ENCODE results near the gene STUM. TPM values are rescaled to one million over a fixed set of nuclear protein-coding genes. Genes with fewer than 3 reads are reported as not detected.

Gene STUM
- total and polyA plus RNA-seq, 10 of the 15 experiments (the other 5 are each of a cell fraction or from before 2014, with no cell fraction given) = under 0.01 to 0.15 (median 0.09) TPM; not detected in 5

DNA sequence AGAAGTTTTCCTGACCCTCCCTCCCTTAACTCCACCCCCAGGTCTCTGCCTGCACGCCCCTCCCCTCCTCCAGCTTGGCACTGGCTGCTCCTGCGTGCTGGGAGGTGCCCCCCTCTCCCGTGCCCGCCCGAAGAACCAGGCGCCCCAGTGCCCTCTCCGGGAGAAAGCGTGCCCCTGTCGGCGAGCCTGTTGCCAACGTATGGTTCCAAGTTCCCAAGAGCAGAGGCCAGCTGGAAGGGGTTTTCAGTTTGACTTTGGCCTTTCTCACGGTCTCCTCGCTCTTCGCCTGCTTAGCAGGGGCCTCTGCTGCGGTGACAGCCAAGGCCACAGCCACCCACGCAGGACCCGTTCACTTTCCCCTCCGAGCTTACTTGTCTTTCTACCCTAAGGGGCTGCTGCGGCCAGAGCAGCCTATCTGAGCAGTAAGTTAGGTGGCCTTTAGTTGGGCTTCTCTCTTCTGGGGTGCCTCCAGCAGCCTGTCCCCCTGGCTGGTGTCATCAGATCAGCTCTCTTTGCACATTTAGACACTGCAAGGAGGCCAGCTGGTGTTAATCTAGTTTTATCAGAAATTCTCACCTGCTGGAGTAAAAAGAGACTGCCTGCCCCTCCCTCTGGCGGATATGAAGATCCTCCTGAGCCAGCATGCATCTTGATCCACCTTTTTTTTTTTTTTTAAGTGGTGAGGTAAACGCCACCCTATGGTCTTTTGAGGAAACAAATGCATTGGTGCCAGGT lies 1.5 kb downstream of the STUM start (continued):
- TF ChIP-seq NFIC (IDR thresholded peaks at IDR 0.05; ENCODE audit: low read depth, low read length) (no peak), ESRRA (IDR thresholded peaks at IDR 0.05; ENCODE audit: low read length) (no peak), JUNB (IDR thresholded peaks at IDR 0.05) (no peak), SUPT20H (IDR thresholded peaks at IDR 0.05; ENCODE audit: borderline replicate concordance, control insufficient read depth, low read depth, low read length) (no peak), ZNF384 (IDR thresholded peaks at IDR 0.05; ENCODE audit: borderline replicate concordance, low read depth, low read length) (peak; percentile 39; the same call in 1 of the 2 replicates), BRCA1 (IDR thresholded peaks at IDR 0.05; ENCODE audit: low read depth, low read length) (no peak), LARP7 (IDR thresholded peaks at IDR 0.05) (0 out of 2 replicates have a peak, but pooled peaks have one; percentile 35), NR2F1 (conservative IDR thresholded peaks at IDR 0.05) (peak; percentile 27; the same call in 1 of the 2 replicates), EP300 (IDR thresholded peaks at IDR 0.05; ENCODE audit: borderline replicate concordance in 1 of 2, control insufficient read depth in 1 of 2, low read depth in 2 of 2, low read length in 2 of 2) (no peak), SREBF2 (IDR thresholded peaks at IDR 0.05; ENCODE audit: low read length) (no peak), SUZ12 (IDR thresholded peaks at IDR 0.05; ENCODE audit: unreplicated experiment) (no peak)
- TF ChIP-seq, protein P1, sequence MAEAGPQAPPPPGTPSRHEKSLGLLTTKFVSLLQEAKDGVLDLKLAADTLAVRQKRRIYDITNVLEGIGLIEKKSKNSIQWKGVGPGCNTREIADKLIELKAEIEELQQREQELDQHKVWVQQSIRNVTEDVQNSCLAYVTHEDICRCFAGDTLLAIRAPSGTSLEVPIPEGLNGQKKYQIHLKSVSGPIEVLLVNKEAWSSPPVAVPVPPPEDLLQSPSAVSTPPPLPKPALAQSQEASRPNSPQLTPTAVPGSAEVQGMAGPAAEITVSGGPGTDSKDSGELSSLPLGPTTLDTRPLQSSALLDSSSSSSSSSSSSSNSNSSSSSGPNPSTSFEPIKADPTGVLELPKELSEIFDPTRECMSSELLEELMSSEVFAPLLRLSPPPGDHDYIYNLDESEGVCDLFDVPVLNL (IDR thresholded peaks at IDR 0.05; ENCODE audit: low read depth, low read length) = no peak
- TF ChIP-seq, protein P2, sequence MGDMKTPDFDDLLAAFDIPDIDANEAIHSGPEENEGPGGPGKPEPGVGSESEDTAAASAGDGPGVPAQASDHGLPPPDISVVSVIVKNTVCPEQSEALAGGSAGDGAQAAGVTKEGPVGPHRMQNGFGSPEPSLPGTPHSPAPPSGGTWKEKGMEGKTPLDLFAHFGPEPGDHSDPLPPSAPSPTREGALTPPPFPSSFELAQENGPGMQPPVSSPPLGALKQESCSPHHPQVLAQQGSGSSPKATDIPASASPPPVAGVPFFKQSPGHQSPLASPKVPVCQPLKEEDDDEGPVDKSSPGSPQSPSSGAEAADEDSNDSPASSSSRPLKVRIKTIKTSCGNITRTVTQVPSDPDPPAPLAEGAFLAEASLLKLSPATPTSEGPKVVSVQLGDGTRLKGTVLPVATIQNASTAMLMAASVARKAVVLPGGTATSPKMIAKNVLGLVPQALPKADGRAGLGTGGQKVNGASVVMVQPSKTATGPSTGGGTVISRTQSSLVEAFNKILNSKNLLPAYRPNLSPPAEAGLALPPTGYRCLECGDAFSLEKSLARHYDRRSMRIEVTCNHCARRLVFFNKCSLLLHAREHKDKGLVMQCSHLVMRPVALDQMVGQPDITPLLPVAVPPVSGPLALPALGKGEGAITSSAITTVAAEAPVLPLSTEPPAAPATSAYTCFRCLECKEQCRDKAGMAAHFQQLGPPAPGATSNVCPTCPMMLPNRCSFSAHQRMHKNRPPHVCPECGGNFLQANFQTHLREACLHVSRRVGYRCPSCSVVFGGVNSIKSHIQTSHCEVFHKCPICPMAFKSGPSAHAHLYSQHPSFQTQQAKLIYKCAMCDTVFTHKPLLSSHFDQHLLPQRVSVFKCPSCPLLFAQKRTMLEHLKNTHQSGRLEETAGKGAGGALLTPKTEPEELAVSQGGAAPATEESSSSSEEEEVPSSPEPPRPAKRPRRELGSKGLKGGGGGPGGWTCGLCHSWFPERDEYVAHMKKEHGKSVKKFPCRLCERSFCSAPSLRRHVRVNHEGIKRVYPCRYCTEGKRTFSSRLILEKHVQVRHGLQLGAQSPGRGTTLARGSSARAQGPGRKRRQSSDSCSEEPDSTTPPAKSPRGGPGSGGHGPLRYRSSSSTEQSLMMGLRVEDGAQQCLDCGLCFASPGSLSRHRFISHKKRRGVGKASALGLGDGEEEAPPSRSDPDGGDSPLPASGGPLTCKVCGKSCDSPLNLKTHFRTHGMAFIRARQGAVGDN (IDR thresholded peaks at IDR 0.05) = no peak
- TF ChIP-seq, protein P3, sequence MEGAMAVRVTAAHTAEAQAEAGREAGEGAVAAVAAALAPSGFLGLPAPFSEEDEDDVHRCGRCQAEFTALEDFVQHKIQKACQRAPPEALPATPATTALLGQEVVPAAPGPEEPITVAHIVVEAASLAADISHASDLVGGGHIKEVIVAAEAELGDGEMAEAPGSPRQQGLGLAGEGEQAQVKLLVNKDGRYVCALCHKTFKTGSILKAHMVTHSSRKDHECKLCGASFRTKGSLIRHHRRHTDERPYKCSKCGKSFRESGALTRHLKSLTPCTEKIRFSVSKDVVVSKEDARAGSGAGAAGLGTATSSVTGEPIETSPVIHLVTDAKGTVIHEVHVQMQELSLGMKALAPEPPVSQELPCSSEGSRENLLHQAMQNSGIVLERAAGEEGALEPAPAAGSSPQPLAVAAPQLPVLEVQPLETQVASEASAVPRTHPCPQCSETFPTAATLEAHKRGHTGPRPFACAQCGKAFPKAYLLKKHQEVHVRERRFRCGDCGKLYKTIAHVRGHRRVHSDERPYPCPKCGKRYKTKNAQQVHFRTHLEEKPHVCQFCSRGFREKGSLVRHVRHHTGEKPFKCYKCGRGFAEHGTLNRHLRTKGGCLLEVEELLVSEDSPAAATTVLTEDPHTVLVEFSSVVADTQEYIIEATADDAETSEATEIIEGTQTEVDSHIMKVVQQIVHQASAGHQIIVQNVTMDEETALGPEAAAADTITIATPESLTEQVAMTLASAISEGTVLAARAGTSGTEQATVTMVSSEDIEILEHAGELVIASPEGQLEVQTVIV (IDR thresholded peaks at IDR 0.05; ENCODE audit: borderline replicate concordance, partially characterized antibody) = no peak
